GM21576 (cell line): ENCODE measurements around the gene PROKR1.

ENCODE experiments used
- ATAC-seq: cut with Tn5 transposase; IDR thresholded peaks from one replicate; pipeline ENCODE4 v1.9.1; 2021; ENCODE audit warnings: mild to moderate bottlenecking, moderate library complexity; ENCODE audit not compliant: unreplicated experiment

PROKR1 gene

DNA sequence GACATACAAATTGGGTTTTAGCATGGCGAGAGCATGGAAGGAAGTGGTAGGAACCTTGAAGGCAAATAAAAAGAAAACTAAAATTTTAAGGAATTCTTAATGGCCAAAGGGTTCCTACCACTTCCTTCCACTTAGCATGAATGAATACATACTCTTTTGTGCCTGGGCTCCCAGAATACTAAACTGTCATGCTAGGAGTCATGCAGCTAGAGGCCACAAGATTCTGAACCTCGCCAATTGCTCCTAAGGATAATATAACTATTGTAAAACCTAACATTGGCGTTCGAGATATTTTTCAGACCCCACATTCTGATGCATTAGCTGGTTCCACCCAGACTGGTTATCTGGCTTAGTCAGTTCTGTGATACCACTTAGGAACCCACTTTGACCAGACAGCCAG is 52.6 kb downstream of the PROKR1 start:
- no peak for ATAC-seq

DNA sequence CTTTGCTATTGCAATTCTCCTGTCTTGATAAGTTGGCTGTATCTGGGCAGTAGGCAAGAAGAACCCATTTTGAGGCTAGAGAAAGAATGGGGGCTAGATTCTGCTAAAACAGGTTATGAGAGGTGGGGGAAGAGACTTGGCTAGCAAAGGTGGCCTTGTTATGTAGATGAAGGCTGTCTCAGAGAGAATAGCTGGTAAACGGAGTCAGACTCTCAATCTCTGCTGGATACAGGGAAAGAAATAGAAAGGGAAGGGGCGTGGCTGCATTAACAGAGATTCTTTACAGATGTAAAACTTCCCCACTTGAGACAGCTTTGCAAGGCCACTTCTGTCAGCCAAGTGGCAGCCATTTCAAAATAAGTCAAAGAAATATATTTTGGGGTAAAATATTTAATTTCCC is 53.2 kb downstream of the PROKR1 start:
- ATAC-seq = no peak

DNA sequence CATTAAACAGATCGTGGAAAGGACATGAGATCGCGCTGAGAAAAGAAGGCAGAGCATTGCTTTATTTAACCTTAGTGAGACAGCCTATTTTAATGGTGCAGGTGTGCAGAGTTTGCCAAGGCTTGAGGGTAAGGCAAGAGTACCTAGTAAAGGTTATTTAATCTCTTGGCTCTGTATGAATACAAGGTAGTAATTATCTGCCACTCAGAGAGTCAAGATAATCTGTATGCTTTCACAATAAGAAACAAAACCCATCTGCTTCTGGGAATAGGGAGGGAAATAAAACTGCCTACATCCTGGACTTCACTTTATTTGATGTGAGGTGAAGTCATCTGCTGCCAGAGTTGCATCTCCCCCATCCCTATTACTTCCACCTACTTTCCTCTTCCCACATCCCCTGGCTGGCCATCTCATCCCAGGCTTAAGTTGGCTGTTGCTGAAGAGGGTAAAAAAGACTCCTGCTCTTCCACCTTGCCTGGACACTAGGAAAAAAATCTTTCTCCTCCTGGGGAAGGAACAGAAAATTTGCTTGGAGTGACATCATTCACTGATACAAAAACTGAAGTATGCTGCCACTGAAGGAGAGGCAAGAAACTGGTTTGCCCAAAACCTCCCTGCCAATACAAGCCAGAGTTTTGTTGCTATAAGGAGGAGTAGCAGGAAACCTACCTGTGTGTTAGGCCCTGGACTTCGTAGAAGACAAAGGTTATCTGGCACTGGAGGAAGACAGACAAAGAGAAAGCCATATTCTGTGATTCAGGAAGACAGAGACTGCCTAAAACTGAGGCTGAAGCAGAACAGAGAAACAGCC is 55.4 kb downstream of the PROKR1 start:
- ATAC-seq = no peak

DNA sequence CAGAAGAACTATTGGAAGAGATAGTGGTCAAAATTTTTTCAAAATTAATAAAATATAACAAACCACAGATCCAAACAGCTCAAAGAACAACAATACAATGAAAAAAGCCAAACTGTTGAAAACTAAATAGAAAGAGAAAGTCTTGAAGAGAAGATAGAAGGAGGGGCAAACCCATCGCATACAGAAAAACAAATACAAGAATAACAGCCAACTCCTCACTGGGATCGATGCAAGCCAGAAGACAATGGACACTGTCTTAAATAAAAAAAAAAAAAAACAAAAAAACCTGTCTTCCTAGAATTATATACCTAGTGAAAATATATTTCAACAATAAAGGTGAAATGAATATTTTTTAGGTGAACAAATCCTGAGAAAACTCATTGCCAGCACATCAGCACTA is 57.2 kb downstream of the PROKR1 start:
- no peak for ATAC-seq

DNA sequence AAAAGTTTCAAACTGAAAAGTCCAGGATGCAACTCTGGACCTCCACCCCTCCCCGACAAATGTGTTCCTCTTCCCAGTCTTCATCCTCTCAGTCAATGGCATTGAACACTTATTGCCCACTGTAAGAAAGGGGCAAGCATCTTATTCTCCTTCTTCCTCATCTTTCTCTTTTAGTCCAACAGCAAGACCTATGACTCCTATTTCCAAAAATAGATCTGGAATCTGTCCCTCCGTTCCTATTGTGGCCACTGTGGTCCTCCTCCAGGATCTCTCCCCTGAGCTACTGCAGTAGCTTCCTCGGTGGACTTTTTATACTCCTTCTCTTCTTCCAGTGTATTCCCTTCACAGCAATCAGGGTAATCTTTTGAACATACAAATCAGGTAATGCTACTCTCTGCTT is 63.3 kb downstream of the PROKR1 start:
- ATAC-seq = no peak
